Activated CD4-positive, CD25-positive, alpha-beta regulatory T cell treated with anti-CD3 and anti-CD28 coated beads, Interleukin-2, amount 50 U/mL, for 16 hours (primary cell): Measurements from ENCODE around the gene FKBP6.
"Not testable (repeated sequence)": the region's sequence is repeated elsewhere in the genome, so short reads cannot be mapped to it uniquely, and the experiment has no call there.

Experiments
- DNase-seq: peaks from one replicate; pipeline ENCODE4 v3.0.0-alpha.2; 2020; ENCODE audit warnings: low read depth, low spot score

Gene FKBP6

DNA sequence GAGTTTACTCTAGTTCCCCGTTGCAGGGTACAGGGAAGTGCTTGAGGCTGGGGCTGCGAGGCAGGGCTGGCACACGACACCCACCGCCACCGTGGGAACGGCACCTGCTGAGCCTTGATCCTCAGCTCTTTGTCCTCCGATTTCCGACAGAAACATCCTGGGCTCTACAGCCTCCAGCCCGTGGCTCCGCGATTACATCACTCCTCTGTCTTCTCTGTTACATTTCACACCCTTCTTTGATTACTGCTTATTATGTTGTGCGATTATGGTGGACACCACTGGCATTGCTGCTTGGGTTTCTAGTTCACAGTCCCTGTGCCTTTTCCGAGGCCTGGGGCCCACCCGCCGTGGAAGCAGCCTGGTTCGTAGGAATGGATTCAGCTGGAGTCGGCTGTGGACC lies 26.9 kb downstream of the FKBP6 start:
- no peak for DNase-seq

DNA sequence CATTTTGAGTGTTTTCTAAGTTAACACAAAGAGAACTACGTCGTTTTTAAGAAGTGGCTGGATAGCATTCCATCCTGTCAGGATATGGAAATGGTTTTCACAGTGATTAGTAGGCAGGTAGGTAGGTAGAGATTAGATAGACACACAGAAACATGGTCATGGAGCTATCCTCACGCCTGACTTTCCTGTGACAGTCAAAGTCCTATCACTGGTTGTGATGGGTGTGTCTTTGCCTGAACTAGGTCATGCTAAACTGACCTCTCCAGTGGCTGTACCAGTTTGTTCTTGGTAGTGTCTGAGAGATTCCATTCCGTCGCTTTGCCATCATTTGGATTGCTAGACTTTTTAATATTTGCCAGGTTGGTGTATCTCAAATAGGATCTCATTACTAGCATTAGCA lies 28.2 kb downstream of the FKBP6 start:
- no peak for DNase-seq

DNA sequence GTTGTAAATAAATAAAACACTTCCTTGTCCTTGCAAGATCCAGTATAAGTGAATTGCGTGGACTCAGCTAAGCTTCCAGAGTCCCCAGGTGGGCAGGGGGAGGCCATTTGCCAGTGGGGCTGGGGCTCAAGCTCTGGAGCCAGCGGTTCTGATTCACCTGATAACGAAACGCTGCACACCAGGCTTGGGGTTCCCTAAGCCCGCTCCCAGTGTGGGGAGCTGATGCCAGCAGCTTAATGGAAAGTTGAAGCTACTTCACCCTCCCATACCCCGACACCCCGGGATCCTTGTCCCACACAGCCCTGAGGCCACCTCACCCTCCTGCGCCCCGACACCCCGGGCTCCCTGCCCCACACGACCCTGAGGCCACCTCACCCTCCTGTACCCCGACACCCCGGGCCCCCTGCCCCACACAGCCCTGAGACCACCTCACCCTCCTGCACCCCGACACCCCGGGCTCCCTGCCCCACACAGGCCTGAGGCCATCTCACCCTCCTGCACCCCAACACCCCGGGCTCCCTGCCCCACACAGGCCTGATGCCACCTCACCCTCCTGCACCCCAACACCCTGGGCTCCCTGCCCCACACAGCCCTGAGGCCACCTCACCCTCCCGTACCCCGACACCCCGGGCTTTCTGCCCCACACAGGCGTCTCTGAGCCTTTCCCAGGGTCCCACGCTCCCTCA lies 30.8 kb downstream of the FKBP6 start:
- DNase-seq, result no peak

DNA sequence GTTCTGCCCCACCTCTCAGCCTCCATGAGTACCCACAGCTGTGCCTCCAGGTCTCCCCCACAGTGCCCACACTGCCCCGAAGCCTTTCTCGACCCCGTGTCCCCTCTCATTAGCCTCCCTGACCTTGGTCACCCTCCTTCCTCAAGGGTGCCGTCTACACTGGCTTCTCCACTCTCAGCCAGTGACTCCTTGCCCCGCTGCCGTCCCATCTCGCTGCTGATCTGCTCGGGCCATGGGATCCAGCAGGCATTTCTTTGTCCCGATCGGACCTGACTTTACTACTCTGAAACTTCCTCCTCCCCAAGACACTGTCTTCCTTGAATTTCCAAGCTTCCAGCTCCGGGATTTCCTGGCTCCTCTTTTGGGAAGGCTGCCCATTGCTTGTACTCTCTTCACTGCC lies 31.3 kb downstream of the FKBP6 start:
- no peak for DNase-seq

DNA sequence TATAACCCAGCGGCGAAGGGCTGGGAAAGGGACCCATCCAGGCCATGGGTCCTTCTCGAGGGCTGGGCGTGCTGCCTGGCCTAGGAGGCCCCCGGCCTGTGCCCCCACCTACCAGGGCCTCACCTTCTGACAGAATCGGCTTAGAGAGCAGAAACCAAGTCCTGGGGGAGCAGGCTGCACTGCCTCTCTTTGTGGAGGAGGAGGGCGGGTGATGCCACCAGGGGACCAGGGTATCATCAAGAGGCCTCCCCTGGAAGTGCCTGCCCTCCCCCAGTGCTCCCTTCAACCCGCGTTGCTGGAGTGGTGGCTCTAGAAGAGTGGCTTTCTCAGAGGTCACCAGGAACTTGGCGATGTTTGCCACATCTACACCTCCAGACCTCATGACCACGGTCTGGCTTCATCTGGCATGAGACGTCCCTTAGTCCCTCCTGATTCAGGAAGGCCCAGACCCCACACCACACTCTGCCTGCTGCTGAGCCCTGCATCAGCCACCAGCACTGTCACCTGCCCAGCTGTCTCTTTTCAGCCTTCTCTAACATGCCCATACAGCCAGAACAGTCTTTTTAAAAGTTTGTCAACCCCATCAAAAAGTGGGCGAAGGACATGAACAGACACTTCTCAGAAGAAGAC lies 31.9 kb downstream of the FKBP6 start:
- DNase-seq, result no peak

DNA sequence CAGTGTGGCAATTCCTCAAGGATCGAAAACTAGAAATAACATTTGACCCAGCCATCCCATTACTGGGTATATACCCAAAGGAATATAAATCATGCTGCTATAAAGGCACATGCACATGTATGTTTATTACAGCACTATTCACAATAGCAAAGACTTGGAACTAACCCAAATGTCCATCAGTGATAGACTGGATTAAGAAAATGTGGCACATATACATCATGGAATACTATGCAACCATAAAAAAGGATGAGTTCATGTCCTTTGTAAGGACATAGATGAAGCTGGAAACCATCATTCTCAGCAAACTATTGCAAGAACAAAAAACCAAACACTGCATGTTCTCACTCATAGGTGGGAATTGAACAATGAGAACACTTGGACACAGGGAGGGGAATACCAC lies 32.6 kb downstream of the FKBP6 start:
- DNase-seq, result not testable (repeated sequence)

DNA sequence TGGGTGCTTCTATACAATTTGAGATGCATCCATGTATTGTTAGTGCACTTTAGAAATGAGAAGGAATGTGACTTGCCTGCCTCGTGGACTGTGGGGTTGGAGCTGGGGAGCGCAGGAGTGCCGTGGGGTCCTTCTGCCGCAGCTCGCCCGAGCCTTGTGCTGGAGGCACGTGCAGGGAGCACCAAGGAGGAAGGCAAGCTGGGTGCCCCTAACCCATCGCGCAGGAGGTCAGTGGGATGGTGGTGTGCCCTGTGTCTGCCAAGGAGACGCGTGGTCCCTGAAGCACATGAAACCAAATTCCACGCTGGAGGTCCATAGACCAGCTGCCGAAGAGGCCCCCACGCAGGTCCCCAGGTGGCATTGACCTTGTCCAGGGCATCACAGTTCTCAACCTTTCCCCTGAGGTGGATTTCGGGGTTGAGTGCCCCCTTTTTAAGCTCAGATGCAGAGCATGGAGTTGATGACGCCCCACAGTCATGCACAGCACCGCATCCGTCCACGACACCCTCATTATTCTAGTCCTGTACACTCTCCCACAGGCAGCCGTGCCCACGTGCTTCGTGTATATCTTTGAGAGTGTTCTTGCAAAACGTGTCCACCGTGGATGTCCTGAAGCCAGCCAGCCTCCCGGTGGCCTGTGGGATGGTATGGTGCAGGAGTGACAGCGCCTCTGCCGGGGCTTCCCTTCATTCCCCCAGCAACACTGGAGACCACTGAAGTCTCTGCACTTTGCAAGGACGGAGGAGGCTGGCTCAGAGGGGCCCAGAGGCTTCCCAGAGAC lies 35.5 kb downstream of the FKBP6 start:
- no peak for DNase-seq

DNA sequence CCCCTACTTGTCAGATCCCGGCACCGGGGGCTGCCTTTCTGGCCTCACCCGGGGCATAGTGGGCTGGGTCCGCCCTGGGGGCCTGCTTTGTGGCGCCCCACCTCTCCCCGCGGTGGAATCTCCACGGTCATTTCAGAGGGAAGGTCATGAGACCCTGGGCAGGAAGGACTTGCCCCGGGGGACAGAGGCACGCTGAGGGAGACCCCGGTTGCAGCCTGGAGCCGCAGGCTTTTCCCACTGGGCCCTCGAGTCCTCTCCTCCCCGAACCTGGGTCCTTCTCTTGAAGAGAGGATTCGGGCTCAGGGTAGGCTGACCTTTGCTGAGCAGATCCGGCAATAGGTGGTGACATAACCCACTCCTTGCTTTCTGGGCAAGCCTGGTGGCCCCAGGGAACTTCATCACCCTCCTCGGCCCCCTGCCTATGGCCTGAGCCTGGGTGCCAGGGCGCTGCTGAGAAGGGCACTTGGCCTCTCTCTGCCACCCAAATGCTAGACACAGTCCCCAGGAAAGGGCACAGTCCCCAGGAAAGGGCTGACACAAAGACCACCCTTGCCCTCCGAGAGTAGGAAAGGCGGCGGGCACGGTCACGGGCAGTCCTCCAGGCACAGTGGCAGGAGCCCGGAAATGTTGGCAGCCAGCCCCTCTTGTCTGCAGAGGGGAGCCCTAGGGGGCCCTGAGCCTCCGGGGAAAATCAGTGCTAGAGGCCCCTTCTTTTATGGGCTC lies 36.2 kb downstream of the FKBP6 start:
- DNase-seq, result no peak

GRCh38 chr7:73366127-73366526 lies 38.2 kb downstream of the FKBP6 start:
- no peak for DNase-seq

DNA sequence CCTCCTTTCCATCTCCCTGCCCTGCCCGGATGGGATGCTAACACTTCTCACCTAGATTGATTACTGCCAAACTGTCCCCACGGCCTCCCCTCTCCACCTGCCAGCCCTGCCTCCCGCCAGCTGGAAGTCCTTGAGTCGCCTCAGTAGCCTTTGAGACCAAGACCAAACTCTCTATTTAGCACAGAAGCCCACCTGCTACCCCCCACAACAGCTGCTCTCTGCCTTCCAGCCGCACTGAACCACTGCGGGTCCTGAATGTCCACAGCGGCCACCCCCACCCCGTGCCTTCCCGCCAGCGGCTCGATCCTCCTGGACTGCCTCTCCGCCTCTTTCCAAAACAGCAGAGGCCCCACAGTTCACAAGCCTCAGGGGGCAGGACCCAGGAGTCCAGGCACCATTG lies 39.0 kb downstream of the FKBP6 start:
- no peak for DNase-seq

GRCh38 chr7:73369009-73369408 lies 41.0 kb downstream of the FKBP6 start:
- no peak for DNase-seq

DNA sequence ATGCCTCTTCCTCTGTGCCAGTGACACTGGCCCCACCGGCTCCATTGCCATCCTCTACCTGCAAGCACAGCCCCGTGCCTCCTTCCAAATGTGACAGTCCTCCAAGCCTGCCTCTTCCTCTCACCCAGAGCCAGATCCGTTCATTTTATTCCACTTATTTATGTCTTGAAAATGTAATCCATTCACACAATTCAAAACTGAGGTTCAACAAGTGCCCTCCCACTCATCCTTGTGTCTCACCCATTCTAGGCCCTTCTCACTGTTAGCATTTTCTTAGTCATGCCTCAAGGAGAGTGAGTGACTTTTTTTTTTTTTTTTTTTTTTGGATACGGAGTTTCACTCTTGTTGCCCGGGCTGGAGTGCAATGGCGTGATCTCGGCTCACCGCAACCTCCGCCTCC lies 41.7 kb downstream of the FKBP6 start:
- DNase-seq, result no peak

DNA sequence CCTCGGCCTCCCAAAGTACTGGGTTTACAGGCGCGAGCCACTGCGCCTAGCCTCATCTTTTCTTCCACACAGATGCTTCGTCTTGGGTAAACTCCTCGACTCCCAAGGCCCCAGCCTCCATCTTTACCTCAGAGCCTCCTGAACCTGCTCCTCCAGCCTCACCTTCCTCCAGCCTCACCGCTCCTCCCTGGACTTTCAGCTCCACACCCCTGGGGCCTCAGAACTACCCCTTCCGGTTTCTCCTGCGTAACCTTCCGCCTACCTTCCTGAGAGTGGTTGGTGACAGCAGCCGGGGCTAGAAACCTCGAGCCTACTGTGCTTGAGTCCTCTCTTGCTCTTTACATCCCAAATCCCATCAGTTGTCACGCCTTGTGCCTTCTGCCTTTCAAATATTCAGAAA lies 45.8 kb downstream of the FKBP6 start:
- DNase-seq, result no peak

GRCh38 chr7:73376262-73376661 lies 48.3 kb downstream of the FKBP6 start:
- not testable (repeated sequence) for DNase-seq

GRCh38 chr7:73376671-73377412 lies 48.9 kb downstream of the FKBP6 start:
- no peak for DNase-seq

GRCh38 chr7:73377413-73378200 lies 49.6 kb downstream of the FKBP6 start:
- DNase-seq, result not testable (repeated sequence)

DNA sequence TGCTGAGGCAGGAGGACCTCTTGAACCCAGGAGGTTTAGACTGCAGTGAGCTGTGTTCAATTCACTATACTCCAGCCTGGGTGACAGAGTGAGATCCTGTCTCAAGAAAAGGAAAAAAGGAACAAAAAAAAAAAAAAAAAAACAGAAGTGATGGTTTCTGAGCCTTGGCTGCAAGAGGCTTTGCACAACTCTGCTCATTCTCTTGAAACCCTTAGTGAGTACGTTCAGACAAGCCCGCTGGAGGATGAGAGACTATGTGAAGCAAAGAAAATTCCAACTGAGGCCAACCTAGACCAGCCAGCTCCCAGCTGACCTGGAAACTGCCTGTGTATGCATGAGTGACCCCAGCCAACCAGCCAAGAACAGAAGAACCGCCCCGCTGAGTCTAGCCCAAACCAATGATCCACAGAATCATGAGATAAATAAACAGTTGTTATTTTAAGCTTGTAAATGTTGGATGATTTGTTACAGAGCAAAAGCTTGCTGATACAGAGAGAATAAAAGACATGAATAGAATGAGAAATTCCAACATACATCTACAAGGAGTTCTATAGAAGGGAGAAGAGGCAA lies 55.1 kb downstream of the FKBP6 start:
- no peak for DNase-seq

GRCh38 chr7:73387221-73387828 lies 59.4 kb downstream of the FKBP6 start:
- no peak for DNase-seq

GRCh38 chr7:73387908-73388414 lies 60.0 kb downstream of the FKBP6 start:
- no peak for DNase-seq

DNA sequence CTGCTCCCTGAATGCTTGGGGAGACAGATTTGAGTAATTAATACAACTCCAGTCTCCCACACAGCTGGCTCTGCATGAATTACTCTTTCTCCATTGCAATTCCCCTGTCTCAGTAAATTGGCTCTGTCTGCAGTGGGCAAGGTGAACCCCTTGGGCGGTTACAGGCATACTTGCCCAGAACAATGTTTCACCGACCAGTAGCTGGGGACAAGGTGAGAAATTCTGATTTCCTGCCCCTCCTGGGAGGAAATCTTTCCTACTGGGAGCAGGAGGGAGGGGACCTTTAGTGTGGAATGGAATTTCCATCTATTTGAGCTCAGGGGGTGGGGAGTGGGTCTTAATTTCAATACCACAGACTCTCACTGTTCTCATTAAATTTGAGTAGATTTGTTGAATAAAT lies 63.4 kb downstream of the FKBP6 start:
- DNase-seq, result no peak
